K562 (cell line): Measurements from ENCODE around the gene RCBTB1.
"Not testable (repeated sequence)": the region's sequence is repeated elsewhere in the genome, so short reads cannot be mapped to it uniquely, and the experiment has no call there.

Experiments
- CBX3 ChIP-seq, 2 experiments: IDR thresholded peaks; 1 replicate in 1 of 2; 2 replicates in 1 of 2; pipeline ENCODE4 v1.6.1; 2012; ENCODE audit warnings: inconsistent platforms in 2 of 2, low read length in 2 of 2, borderline replicate concordance in 1 of 2, control low read depth in 1 of 2
- EGR1 ChIP-seq: fragments of 450-650 bp; conservative IDR thresholded peaks from 2 replicates; pipeline ENCODE4 v1.6.1; 2017; ENCODE audit warnings: mild to moderate bottlenecking
- FOXP4 ChIP-seq: sonication (generic); formaldehyde crosslinking; IDR thresholded peaks from 2 replicates; pipeline ENCODE4 v1.8.0; 2022; ENCODE audit warnings: mild to moderate bottlenecking, missing genetic modification reagents, borderline replicate concordance
- FUS ChIP-seq: fragments of 200-400 bp; formaldehyde crosslinking; optimal IDR thresholded peaks from 2 replicates; pipeline ENCODE3; 2017; ENCODE audit warnings: low read depth, low read length
- GMEB1 ChIP-seq: fragments of 250-450 bp; sonication (Bioruptor Pico); IDR thresholded peaks from 2 replicates; pipeline ENCODE4 v1.4.0; 2020; ENCODE audit warnings: mild to moderate bottlenecking
- POLR2A ChIP-seq: fragments of 450-650 bp; conservative IDR thresholded peaks from 2 replicates; pipeline ENCODE4 v1.6.1; 2016
- RB1 ChIP-seq: fragments of 450-650 bp; IDR thresholded peaks from 2 replicates; pipeline ENCODE4 v1.6.1; 2017; ENCODE audit warnings: low read depth, mild to moderate bottlenecking
- ZBED1 ChIP-seq: IDR thresholded peaks from 2 replicates; pipeline ENCODE4 v1.6.1; 2014

GRCh38 chr13:49565461-49565860 lies 19.9 kb downstream of the RCBTB1 start:
- not testable (repeated sequence) for TF ChIP-seq POLR2A; FUS; EGR1; ZBED1; FOXP4 (CRISPR knock-in tag); RB1; GMEB1 (CRISPR knock-in tag); CBX3 (IDR thresholded peaks at IDR 0.05; ENCODE audit: borderline replicate concordance in 1 of 2, low read length in 2 of 2)
